HG02973 (cell line): ENCODE results near the gene TNNI3K.

Experiments
- ATAC-seq: cut with Tn5 transposase; IDR thresholded peaks from one replicate; pipeline ENCODE4 v1.9.1; 2021; ENCODE audit warnings: moderate library complexity; ENCODE audit not compliant: unreplicated experiment

The TNNI3K gene

DNA sequence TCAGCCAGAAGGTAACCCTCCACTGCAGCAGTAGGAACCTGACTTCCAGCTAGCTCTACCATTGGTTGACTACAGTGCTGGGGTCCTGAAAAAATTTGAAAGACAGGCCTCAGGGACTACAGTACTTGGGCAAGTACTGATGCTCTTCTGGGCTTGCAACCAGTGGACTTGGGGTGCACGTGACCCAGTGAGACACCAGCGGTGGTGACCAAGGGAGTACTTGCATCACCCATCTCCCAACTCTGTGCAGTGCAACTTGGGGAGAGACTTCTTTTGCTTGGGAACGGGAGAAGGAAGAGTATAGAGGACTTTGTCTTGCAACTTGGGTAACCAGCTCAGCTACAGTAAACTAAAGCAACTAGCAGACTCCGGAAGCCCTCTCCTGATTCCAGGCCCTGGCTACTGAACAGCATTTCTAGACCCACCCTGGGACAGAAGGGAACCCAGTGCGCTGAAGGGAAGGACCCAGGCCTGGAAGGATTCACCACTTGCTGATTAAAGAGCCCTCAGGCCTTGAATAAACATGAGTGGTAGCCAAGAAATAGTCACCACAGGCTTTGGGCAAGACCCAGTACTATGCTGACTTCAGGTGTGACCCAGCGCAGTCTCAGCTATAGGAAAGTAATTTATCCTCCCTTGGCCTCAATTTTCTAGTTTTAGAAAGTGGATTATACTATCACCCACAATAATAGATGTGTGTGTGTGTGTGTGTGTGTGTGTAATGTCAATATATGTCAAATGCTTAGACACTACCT is 45.6 kb downstream of the TNNI3K start:
- no peak for ATAC-seq

DNA sequence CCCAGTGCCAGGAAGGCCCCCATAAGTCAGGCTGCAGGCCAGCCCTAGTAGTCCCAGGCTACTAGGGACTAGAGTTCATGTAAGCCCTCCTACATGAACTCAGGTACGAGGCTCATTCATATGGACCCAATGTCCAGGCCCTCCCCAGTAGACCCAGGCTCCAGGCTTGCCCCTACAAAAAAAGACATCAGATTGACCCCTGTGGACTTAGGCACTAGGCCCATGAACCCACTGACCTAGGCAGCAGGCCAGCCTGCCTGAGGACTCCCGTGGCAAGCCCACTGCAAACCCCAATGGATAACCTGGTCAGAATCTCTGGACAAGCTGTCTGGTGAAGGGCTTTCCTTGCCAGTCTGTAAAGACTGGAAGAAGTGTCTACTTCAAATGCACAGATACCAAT is 51.2 kb downstream of the TNNI3K start:
- ATAC-seq, result no peak

DNA sequence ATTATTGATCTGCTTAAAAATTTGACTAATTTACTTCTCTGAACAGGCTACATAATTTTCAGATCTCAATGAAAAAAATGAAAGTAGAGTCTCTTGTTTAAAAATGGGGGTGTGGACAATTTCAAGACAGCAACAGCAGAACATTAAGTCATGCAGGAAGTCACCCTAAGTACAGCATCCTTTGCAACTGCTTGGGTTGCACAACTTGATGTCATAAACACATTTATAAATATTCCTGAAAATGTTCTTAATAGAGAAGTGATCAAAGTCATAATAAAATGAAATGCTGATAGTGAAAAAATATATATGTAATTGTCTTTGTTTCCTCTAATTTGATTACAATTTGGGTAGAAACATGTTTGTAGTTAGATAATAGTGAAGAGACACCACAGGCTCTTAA is 79.3 kb downstream of the TNNI3K start:
- no peak for ATAC-seq

DNA sequence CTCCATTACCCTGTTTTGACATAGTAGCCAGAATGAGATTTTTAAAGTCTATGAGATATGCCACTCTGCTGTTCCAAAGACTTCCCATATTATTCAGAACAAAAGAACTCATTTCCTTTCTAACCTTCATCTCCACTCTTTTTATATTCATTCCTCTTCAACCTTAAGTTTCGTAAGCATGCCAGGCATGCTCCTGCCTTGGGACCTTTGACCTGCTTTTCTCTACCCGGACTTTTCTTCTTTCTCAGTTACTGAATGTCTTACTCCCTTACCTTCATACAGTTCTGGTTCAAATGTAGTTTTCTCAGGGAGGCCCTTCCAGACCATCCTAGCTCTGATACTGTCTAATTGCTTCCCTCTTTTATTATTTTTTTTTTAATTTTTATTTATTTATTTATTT is 81.1 kb downstream of the TNNI3K start:
- ATAC-seq, result no peak

DNA sequence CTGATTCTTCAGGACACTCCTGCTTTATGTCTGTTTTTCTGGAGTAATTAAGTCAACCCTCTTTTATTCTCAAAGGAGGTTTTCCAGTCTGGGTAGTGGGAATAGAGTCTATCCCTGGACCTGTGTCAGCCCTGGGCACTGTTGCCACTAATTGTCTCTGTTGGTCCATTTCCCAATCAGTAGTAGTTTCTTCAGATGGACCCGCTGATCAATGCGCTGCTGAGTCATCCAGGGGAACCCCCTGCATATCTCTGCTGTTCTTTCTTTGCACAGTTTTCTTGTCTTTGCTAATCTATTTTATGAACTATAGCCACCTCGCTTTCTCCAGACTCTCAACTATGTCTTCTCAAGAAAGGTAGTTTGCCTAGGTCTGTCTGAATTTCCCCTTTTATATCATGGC is 82.5 kb downstream of the TNNI3K start:
- no peak for ATAC-seq

DNA sequence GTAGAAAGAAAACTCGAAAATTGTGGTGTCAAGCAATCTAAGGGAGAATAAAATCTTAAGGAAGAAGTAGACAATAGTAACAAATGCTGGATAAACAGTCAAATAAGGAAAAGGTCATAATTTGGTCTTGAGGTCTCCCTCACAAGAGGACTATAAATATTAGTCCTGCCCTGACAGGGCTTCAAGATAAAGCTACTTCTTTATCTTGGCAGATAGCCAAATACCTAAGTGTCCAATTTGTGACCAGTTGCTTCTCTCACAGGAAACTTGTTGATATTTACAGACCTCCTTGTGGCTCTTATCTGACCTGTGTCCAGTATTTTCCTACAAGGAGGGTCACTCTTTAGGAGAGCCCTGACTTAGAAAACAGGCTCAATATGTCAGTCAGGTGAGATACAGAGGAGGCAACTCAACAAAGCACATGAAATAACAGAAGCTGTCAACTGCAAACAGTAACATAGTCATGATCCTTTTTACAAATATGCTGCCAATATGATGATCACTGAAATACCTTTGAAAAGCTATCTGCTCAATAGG is 88.8 kb downstream of the TNNI3K start:
- ATAC-seq, result no peak

DNA sequence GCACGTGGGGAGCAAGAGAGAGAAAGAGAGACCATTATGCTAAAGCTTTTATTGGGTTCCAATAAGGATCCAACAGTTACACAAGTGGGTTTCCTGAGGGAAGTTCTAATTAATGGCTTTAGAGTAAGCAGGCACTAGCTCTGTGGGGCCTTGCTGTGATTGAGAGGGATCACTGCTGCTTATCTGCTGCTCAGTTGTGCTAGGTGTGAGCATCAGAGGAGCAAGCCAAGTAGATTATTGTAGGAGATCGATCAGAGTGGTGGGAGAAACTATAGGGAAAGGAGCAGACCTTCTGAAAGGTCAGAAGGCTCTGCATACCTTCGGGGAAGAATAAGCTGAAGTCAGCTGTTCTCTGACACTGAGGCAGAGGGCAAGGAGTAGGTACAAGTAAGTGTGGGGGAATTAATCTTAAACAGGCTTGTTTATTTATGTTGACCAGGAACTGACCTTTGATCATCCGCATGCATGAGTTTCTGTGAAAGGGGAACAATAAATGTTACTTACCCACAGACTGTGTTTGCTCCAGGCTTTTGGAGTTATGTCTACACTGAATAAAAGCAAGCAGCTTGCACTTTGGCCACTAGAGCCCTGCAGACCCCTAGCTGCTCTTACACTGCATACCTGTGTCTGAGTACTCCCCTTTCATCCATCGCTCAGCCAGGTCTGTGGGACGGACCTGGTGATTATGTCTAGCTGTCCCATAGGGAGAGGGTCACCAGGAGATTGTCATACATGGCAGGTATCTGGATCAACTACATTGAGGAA is 89.7 kb downstream of the TNNI3K start:
- ATAC-seq, result no peak

DNA sequence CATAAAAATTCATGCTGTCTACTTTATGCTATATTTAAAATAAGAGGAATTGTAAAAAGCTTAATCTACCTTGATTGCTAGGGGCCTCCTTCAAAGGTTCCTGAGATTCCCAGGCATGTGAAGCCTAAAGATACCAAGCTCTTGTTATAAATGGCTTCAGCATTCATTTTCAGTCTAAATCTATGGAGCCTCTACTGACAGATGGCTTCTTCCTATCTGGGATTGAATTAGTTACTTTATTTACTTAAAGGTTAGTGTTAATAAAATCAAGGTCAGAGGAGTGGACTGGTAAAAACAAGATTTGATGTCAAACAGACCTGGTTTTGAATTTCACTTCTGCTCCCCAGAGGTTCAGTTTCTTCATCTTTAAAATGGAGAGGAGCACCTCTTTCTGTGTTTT is 93.7 kb downstream of the TNNI3K start:
- no peak for ATAC-seq

DNA sequence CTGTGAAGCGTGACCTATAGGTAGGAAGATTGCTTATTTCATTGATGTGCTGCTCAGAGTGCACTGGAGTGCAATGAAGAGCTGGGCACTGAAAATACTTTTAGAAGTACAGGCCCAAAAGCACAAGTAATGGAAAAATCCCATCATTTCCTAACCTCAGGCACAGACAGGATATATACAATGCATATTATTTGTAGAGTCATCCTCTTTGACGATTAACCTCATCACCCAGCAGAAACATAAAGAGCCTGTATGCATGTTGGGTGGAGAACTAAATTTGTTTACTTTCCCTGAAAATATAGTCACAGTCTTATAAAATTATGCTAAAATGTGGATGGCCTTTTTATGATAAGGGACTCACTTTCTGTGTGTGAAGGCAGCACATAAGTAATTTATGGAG is 98.1 kb downstream of the TNNI3K start:
- ATAC-seq, result no peak

DNA sequence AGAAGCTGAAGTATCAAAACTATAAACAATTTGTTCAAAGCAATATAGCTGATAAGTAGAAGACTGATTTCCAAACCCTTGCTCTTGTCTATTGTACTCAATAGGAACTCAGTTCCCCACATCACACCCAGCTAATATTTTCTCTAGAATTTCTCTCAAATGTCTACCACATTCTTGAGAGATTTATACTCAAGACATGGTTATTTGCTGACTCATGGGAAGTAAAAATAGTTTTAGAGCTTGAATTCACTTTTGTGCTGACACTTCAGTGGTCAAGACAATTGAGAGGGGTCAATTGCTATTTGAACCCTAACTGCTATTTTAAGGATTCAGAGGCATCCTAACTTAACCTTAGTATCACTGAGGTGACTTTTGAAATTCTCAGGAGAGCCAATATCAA is 99.0 kb downstream of the TNNI3K start:
- ATAC-seq, result no peak

DNA sequence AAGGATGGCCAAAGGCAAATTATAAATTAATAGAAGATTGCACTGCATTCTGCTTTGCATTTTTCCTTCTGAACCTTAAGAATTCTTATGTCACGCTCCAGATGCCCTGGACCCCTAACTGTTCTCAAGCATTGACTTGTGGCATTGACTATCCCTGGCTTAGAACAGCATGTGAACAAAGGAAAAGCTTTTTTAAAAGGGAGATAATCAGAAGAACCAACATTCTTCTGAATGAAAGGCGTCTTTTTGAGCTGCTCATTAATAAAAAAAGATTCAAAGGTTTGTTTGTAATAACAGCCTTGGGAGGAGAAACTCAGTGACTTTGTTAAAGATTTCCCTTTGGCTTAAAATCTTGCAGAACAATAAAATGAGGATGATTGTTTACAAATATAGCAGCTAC is 105.5 kb downstream of the TNNI3K start:
- ATAC-seq, result no peak

DNA sequence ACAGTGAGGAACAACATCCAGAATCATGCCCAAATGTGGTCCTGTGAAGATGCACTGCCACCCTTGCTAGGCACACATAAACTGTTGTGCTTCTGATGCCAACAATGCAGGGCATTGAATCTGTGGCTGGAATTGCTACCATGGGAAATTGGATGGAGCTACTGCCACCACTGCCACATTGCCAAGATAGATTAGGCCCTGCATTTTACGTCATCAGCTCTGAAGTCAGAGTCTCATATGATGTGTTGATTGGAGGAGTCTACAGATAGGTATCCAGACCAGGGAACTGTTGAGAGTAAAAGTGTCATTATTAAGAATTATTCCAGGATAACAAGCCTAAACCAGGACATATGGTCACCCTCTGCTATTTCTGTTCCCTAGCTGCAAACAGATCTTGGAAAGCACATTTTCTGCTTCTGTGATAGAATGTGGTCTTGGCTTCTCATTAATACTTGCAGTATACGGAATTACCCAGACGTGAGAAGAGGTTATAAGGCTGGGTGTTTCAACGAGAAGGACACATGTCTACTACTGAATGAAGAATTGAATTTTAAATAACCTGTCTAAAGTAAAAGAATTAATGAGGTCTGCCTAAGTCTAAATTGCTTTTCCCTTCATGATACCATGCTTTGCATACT is 106.6 kb downstream of the TNNI3K start:
- no peak for ATAC-seq

DNA sequence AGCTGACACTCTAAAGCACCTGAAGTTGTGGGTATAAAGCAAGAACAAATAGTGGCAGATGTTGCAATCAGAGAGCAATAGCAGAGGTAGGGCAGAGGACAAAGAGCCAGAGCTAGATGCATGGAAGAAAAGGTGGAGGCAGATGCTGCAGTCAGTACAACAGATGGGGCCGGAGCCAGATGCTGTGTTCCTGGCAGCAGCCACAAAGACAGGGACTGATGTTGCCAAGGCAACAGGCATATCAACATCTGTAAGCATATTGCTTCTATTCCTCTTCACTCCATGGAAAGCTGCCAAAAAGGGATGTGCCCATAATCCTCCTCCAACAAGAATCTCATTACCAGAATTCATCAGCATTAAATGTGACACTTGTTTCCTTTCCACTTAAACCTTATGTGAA is 108.0 kb downstream of the TNNI3K start:
- ATAC-seq, result no peak

DNA sequence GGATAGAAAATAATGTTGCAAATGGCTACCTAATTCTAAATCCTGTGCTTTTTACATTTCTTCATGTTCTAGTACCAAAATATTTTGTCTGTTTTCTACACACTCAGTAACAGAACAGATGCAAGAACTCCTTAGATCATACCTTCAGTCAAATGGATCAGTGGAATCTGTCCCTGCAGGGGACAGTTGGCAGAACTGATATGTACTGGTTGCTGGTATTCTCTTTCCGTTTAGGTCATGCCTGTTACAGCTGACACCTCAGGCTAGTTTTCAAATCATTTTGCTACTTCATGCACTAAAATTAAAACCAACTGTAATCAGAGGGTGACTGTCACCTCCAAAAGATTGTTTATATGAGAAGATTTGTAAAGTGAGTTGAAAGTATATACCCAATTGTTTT is 109.2 kb downstream of the TNNI3K start:
- ATAC-seq, result no peak

DNA sequence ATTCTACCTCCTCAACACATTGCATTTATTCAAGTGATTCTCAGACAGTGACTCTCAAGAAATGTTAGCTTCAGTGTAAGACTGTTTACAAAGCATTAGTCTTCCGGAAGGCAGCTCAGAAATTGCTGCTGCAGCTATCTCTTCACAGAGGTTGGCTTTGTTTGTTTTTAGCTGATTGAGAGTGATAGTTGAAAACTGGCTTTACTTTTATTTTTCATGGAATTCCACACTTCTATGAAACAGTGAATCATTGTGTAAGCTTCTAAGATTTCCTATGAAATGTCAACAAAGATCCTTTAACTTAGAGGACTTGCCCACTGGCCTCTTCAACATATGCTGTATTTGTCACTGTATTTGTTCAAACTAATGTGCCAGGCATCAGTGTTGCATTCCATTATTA is 121.3 kb downstream of the TNNI3K start:
- ATAC-seq, result no peak

DNA sequence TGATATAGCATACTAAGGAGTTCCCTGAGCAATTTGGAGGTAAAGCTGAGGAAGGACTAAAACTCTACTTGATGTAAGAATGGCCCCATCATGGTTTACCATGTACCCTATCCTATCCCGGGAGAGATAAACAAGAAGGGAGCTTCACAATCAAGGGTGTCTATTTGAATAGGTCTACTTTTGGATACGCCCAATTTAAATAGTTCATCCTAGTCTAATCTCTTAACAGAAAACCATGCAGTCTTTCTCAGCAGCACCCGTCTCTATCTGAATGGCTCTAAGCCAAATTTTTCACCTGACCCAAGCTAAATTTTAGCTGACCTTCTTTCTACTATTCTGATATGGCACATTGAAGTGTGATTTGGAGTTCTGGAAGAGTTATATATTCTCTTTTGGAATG is 122.0 kb downstream of the TNNI3K start:
- ATAC-seq, result no peak

DNA sequence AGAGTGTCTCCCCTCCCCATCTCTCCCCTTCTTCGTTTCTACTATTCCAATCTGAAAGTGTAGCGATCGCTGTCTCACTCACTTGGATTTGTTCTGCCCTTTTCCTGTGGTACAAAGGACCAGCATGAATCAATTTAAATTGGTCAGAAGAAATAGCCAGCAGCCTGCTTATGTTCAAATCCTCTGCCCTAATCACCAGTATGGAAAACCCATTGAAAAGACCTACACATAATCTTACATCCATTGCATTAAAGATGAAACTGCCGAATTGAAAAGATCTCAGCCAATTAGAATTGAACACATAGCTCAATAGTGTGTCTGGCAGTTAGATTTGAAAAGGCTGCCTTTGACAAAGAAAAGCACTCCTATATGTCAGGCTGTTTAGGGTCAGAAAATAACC is 122.6 kb downstream of the TNNI3K start:
- no peak for ATAC-seq

DNA sequence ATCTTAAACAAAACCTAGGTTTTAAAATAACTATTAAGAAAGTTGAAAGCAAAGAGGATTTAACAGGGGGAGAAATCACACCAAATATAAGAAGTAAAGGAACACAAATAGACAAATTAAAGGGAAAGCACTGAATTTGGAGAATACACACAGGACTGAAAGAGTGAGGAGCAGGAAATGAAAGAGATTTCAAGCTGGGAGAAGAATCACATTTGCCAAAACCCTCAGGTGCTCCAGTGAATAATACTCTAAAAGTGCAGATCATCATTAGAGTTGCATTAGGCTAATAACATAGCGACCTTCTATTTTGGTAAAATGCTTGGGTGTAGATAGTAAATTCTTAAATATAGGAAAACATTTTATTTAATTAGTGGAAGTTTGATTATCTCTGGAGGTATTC is 127.5 kb downstream of the TNNI3K start:
- no peak for ATAC-seq

DNA sequence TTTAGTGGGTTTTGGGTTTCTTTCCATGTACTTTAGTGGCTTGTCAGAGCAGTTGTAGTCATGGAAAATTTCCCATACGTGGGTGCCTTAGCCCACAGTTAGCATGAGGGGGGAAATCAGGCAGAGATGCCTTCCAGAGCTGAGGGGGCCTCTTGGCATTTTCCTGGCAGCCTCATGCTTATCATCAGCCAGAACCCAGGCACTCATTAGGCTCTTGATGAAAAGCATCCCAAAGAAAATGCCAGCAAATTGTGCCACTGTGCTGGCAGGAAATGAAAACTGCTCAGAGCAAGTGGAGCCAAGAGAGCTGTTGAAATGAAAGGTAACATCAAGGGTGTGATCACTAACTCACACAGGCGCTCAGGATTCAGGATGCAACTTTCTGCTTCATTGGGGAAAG is 128.0 kb downstream of the TNNI3K start:
- no peak for ATAC-seq

DNA sequence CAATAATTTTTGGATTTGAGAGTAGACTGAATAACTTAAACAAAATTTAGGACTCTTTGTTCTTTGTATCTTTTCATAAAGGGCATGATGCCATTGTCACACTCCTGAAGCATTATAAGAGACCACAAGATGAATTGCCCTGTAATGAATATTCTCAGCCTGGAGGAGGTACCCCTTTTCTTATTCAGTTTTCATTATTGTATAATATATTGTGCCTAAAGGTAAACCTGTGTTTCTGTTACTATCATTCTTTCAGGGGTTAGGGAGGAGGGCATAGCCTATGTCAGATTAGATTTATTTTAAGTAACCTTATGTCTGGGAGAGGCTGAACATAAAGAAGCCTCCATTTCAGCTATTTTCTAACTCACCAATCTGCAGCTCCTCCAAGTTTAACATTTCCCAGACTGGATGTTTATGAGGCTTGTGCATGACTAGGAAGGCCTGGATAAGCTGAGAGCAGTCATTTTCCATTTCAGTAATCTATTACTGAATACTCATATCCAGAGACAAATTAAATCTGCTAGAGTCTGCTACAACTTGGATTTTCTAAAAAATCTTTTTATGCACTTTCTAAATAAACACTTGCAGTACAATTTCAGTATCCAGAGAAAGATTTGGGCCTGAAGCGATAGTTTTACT is 132.1 kb downstream of the TNNI3K start:
- no peak for ATAC-seq

DNA sequence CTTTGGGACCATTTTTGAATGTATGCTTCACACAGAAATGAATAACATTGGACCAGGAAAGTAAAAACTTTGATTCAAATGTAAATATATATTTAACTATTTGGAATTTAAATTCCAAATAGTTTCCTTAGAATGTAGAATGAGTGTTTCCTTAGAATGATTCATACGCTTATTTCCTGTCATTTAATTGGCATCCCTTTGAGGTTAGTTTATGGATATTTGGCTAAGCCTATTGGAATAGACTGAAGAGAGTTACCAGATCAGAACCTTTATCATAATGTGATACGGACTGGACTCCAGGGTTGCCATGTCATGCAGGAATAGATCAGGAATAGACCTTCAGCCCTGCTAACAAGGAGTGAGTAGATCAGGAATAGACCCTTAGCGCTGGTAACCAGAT is 133.1 kb downstream of the TNNI3K start:
- ATAC-seq, result no peak
